Activated CD8-positive, alpha-beta T cell treated with anti-CD3 and anti-CD28 coated beads, Interleukin-2, amount 10 ng/mL, durations not matched to agents 7 days and 5 days (primary cell): Measurements from ENCODE around the gene PPIP5K2. TPM values are rescaled to one million over a fixed set of nuclear protein-coding genes. Genes with fewer than 3 reads are reported as not detected.
"Not testable (repeated sequence)": the region's sequence is repeated elsewhere in the genome, so short reads cannot be mapped to it uniquely, and the experiment has no call there.

Experiments used
- ATAC-seq: fragments of 150-1000 bp; cut with Tn5 transposase; one replicate; pipeline ENCODE4 v1.10.0; 2021; ENCODE audit warnings: moderate library complexity
- CTCF ChIA-PET: fragments of 350-600 bp; sonication (Branson Sonifier 250); formaldehyde crosslinking; loops from one replicate; lab custom pipeline; 2021; ENCODE audit warnings: antibody characterized with exemption; lab: Charles Lee
- POLR2A ChIA-PET: fragments of 350-600 bp; sonication (Branson Sonifier 250); formaldehyde crosslinking; loops from one replicate; lab custom pipeline; 2021; ENCODE audit warnings: antibody characterized with exemption; lab: Charles Lee
- DNase-seq: peaks from one replicate; pipeline ENCODE4 v3.0.0-alpha.2; 2020
- H3K27ac Mint-ChIP-seq: one replicate; pipeline ENCODE4 v1.8.0; 2021; ENCODE audit warnings: mild to moderate bottlenecking, mixed read lengths
- H3K27me3 Mint-ChIP-seq: one replicate; pipeline ENCODE4 v1.8.0; 2021; ENCODE audit warnings: low read depth, mixed read lengths
- H3K36me3 Mint-ChIP-seq: one replicate; pipeline ENCODE4 v1.8.0; 2021; ENCODE audit warnings: low read depth, mixed read lengths
- H3K4me1 Mint-ChIP-seq: one replicate; pipeline ENCODE4 v1.8.0; 2021; ENCODE audit warnings: low read depth, mixed read lengths
- H3K4me3 Mint-ChIP-seq: one replicate; pipeline ENCODE4 v1.8.0; 2021; ENCODE audit warnings: mild to moderate bottlenecking, mixed read lengths
- H3K9me3 Mint-ChIP-seq: one replicate; pipeline ENCODE4 v1.8.0; 2022; ENCODE audit warnings: mixed read lengths; ENCODE audit not compliant: insufficient read depth
- total RNA-seq, 2 experiments: library from RNA; stranded (reverse); gene quantifications; one replicate each; pipeline ENCODE4 v1.2.3, GENCODE V29; 2021

Gene PPIP5K2
- total RNA-seq, 2 experiments from 2014 or later, result 65.7 to 68.2 TPM

DNA sequence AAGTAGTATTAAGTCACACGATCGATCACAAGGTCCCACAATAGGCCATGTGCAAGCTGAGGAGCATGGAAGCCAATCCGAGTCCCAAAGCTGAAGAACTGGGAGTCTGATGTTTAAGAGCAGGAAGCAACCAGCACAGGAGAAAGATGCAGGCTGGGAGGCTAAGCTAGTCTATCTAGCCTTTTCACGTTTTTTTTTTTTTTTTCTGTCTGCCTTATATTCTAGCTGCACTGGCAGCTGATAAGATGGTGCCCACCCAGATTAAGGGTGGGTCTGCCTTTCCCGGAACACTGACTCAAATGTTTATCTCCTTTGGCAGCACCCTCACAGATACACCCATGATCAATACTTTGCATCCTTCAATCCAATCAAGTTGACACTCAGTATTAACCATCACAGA lies 6.5 kb downstream of the PPIP5K2 start:
- no peaks in the 10 kb centered on the region for H3K27me3 Mint-ChIP-seq
- CTCF ChIA-PET, result interaction anchor here (1.3 to 2.6 kb wide), 2 partner anchors 13 to 88 kb away, joined by 3 to 11 read pairs; no protein-coding TSS in a partner anchor
- no peak for DNase-seq
- peaks cover 18% of the 10 kb centered on the region for H3K4me1 Mint-ChIP-seq
- no peak for ATAC-seq
- no peak overlapping the region for H3K27ac Mint-ChIP-seq
- H3K36me3 Mint-ChIP-seq, result peaks cover 20% of the 10 kb centered on the region
- H3K9me3 Mint-ChIP-seq, result no peaks in the 10 kb centered on the region
- no peak overlapping the region for H3K4me3 Mint-ChIP-seq
- POLR2A ChIA-PET, result no interaction called here

DNA sequence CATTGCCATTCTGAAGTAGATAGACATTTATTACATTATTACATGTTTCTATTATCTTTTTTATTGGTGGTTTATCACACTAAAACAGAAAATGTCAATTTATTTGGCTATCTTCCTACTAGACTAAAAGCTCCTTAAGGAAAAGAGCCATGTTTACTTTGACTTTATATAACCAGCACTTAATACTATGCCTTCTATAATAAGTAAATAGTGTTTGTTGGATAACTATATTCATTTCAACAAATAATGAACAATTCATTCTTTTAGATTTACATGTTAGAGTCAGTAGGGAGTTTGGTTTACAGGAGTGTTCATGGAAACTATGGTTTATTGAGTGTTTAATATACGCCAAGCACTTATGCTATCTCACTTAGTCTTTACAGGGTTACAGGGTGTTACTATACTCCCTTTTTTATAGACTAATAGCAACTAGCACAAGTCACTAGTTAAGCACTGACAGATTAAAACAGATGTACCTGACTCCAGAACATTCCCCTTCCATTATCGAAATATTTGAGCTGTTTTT lies 7.3 kb downstream of the PPIP5K2 start:
- ChIA-PET CTCF (interaction anchor here (1.3 to 2.6 kb wide), 3 partner anchors 12 to 446 kb away, joined by 3 to 11 read pairs (median 3); no protein-coding TSS in a partner anchor), POLR2A (no interaction called here)
- DNase-seq (no peak), ATAC-seq (no peak)
- H3K27me3 Mint-ChIP-seq, result no peaks in the 10 kb centered on the region
- H3K27ac Mint-ChIP-seq, result no peak overlapping the region
- no peaks in the 10 kb centered on the region for H3K9me3 Mint-ChIP-seq
- no peak overlapping the region for H3K4me3 Mint-ChIP-seq
- H3K4me1 Mint-ChIP-seq, result peaks cover 10% of the 10 kb centered on the region
- H3K36me3 Mint-ChIP-seq, result peaks cover 18% of the 10 kb centered on the region

DNA sequence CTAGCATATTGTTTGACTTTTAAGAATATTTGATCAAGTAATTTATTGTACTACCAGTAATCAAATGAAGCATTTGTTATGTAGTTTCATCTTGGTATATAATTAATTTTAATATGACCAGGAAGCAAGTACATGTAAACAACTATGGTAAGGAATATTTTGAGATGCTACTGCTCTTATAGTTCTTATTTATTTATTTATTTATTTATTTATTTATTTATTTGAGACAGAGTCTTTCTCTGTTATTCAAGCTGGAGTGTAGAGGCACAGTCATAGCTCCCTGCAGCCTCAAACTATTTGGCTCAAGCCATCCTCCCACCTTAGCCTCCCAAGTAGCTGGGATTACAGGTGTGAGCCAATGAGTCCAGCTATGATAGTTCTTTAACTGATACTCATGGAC lies 8.1 kb downstream of the PPIP5K2 start:
- CTCF ChIA-PET, result interaction anchor here (1.6 to 2.6 kb wide), 2 partner anchors 11 to 447 kb away, joined by 3 to 11 read pairs; no protein-coding TSS in a partner anchor
- ATAC-seq (no peak), DNase-seq (no peak)
- H3K4me1 Mint-ChIP-seq, result peaks cover 5% of the 10 kb centered on the region
- POLR2A ChIA-PET, result interaction anchor here (1.1 kb wide), 1 partner anchor 8 kb away, joined by 6 read pairs; the partner anchor contains the start of genes GIN1 and PPIP5K2
- H3K27ac Mint-ChIP-seq, result no peak overlapping the region
- H3K27me3 Mint-ChIP-seq, result no peaks in the 10 kb centered on the region
- no peaks in the 10 kb centered on the region for H3K9me3 Mint-ChIP-seq
- H3K4me3 Mint-ChIP-seq, result no peak overlapping the region
- peaks cover 17% of the 10 kb centered on the region for H3K36me3 Mint-ChIP-seq

DNA sequence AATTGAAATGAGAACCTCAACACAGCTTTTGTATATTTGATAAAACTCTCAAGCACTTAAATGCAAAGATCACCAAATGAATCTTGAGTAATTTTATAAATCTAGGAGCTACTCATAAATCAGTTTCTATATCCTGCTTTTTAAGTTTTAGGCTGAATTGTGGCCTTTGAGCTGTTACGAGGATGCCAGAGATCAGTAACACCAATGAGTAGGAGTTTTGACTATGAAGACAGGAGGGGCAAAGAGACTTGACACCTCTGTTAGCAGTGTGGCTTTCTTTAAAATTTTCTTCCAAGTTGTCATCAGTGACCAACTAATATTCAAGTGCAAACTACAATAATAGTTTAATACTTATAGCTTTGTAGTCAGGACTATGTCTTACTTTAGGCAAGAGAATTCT lies 12.6 kb downstream of the PPIP5K2 start:
- Mint-ChIP-seq H3K36me3 (peaks cover 19% of the 10 kb centered on the region), H3K27me3 (no peaks in the 10 kb centered on the region), H3K27ac (no peak overlapping the region), H3K9me3 (no peaks in the 10 kb centered on the region), H3K4me3 (no peak overlapping the region), H3K4me1 (peaks cover 4% of the 10 kb centered on the region)
- no peak for ATAC-seq
- CTCF ChIA-PET, result interaction anchor here (0.7 to 2.4 kb wide), 2 partner anchors 13 to 451 kb away, joined by 3 to 6 read pairs; partner anchors contain the start of genes GIN1 and PPIP5K2
- POLR2A ChIA-PET, result interaction anchor here (2.0 kb wide), 1 partner anchor 13 kb away, joined by 10 read pairs; the partner anchor contains the start of genes GIN1 and PPIP5K2
- DNase-seq, result no peak

DNA sequence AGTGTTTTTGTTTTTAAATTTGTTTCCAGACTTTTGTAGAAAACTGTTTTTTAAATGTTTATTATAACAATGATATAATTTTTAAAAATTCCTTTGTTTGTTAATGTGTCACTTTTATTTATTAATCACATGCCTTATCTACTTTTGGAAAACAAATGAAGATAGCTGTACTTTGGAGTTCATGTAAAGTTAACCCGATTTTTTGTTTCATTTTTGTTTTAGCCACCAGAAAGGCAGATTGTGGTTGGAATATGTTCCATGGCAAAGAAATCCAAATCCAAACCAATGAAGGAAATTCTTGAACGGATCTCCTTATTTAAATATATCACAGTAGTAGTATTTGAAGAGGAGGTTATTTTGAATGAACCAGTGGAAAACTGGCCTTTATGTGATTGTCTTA lies 13.1 kb downstream of the PPIP5K2 start:
- H3K27me3 Mint-ChIP-seq, result no peaks in the 10 kb centered on the region
- H3K9me3 Mint-ChIP-seq, result no peaks in the 10 kb centered on the region
- H3K4me1 Mint-ChIP-seq, result peaks cover 4% of the 10 kb centered on the region
- no peak for DNase-seq
- no peak for ATAC-seq
- H3K36me3 Mint-ChIP-seq, result peaks cover 19% of the 10 kb centered on the region
- ChIA-PET CTCF (interaction anchor here (2.4 kb wide), 1 partner anchor 451 kb away, joined by 6 read pairs; no protein-coding TSS in a partner anchor), POLR2A (interaction anchor here (2.0 kb wide), 1 partner anchor 13 kb away, joined by 10 read pairs; the partner anchor contains the start of genes GIN1 and PPIP5K2)
- no peak overlapping the region for H3K4me3 Mint-ChIP-seq
- no peak overlapping the region for H3K27ac Mint-ChIP-seq

DNA sequence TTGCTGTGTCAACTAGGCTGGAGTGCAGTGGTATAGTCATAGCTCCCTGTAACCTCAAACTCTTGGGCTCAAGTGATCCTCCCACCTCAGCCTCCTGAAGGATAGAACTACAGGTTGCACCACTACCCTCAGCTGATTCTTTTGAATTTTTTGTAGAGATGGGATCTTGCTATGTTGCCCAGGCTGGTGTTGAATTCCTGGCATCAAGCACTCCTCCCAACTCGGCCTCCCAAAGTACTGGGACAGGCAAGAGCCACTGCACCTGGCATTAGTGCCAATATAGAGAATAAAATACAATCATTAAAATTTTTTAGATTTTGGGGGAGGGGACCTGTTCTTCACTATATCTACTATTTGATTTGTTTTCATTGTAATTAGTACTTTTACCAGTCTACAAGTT lies 15.4 kb downstream of the PPIP5K2 start:
- ChIA-PET POLR2A (no interaction called here), CTCF (interaction anchor here (1.0 to 1.1 kb wide), 2 partner anchors 89 to 355 kb away, joined by 3 to 4 read pairs; no protein-coding TSS in a partner anchor)
- ATAC-seq (no peak), DNase-seq (no peak)
- Mint-ChIP-seq H3K4me3 (no peak overlapping the region), H3K4me1 (peaks cover 4% of the 10 kb centered on the region), H3K27ac (no peak overlapping the region), H3K9me3 (no peaks in the 10 kb centered on the region), H3K36me3 (peaks cover 26% of the 10 kb centered on the region), H3K27me3 (no peaks in the 10 kb centered on the region)

DNA sequence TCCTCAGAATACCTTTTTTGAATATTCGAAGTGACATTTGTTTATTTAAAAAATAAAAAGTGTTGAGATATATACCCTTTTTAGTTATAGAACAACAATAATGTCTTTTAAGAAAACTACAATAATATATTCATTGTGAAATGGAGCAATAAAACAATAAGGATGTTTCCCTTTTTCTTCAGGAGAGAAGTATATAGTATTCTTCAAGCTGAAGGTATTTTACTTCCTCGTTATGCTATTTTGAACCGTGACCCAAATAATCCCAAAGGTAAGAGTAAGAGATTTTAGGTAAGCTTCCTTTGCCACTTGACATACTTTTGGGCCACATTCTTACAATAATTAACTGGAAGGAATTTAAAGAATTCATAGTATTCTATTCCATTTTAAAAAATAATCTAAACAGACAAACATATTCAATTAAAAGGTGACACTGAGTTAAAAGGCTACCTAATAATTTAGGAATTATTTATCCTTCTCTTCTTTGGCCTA lies 18.1 kb downstream of the PPIP5K2 start:
- POLR2A ChIA-PET, result interaction anchor here (0.6 kb wide), 1 partner anchor 18 kb away, joined by 4 read pairs; the partner anchor contains the start of genes GIN1 and PPIP5K2
- Mint-ChIP-seq H3K36me3 (peaks cover 29% of the 10 kb centered on the region), H3K4me1 (no peaks in the 10 kb centered on the region)

DNA sequence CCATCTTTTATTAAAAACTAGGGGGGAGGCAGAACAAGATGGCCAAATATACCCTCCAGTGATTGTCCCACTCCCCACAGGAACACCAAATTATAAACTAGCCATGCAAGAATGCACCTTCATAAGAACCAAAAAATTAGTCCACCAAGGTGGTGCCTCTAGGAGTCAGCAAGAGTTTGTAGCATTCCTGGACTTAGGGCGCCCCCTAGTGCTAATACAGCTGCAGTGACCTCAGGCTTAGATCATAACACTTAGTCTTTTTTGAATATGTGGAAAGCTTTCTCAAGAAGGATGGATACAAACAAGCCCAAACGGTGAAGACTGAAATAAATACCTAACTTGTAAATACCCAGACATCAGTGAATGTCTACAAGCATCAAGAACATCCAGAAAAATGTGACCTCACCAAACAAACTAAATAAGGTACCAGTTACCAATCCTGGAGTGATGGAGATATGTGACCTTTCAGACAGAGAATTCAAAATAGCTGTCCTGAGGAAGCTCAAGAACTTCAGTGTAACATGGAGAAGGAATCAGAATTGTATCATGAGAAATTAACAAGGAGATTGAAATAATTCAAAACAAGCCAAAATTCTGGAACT lies 19.3 kb downstream of the PPIP5K2 start:
- no peak overlapping the region for H3K4me3 Mint-ChIP-seq
- ATAC-seq (peak; percentile 93), DNase-seq (peak; percentile 88)
- no peak overlapping the region for H3K27ac Mint-ChIP-seq
- no peaks in the 10 kb centered on the region for H3K27me3 Mint-ChIP-seq
- H3K4me1 Mint-ChIP-seq, result no peaks in the 10 kb centered on the region
- ChIA-PET POLR2A (interaction anchor here (0.9 kb wide), 1 partner anchor 19 kb away, joined by 3 read pairs; no protein-coding TSS in a partner anchor), CTCF (interaction anchor here (0.8 to 3.5 kb wide), 37 partner anchors 8 to 602 kb away, joined by 3 to 21 read pairs (median 4); partner anchors contain the start of genes GIN1 and PPIP5K2)
- H3K36me3 Mint-ChIP-seq, result peaks cover 29% of the 10 kb centered on the region
- H3K9me3 Mint-ChIP-seq, result no peaks in the 10 kb centered on the region

More for the DNA sequence above, 18.1 kb downstream of the PPIP5K2 start:
- H3K9me3 Mint-ChIP-seq, result no peaks in the 10 kb centered on the region
- H3K4me3 Mint-ChIP-seq, result no peak overlapping the region
- CTCF ChIA-PET, result interaction anchor here (0.8 to 3.5 kb wide), 11 partner anchors 17 to 456 kb away, joined by 3 to 21 read pairs (median 5); no protein-coding TSS in a partner anchor
- DNase-seq (no peak), ATAC-seq (no peak)
- no peaks in the 10 kb centered on the region for H3K27me3 Mint-ChIP-seq
- H3K27ac Mint-ChIP-seq, result no peak overlapping the region

DNA sequence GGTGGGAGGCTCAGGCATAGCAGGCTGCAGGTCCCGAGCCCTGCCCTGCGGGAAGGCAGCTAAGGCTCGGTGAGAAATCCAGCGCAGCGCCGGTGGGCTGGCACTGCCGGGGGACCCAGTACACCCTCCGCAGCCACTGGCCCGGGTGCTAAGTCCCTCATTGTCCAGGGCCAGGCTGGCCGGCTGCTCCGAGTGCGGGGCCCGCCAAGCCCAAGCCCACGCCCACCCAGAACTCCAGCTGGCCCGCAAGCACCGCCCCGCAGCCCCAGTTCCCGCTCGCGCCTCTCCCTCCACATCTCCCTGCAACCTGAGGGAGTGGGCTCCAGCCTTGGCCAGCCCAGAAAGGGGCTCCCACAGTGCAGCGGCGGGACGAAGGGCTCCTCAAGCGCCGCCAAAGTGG lies 22.0 kb downstream of the PPIP5K2 start:
- POLR2A ChIA-PET, ATAC-seq, DNase-seq, H3K9me3 Mint-ChIP-seq, H3K4me3 Mint-ChIP-seq, H3K27me3 Mint-ChIP-seq, CTCF ChIA-PET, H3K4me1 Mint-ChIP-seq, H3K27ac Mint-ChIP-seq: not testable (repeated sequence)
- peaks cover 22% of the 10 kb centered on the region for H3K36me3 Mint-ChIP-seq

DNA sequence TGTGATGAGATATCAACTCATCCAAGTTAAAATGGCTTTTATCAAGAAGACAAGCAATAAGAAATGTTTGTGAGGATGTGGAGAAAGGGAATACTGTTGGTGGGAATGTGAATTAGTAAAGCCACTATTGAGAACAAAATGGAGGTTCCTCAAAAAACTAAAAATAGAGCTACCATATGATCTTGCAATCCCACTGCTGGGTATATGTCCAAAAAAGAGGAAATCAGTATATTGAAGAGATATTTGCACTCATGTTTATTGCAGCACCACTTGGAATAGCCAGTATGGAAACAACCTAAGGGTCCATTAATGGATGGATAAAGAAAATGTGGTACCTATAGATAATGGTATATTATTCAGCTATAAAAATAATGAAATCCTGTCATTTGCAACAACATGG lies 25.1 kb downstream of the PPIP5K2 start:
- H3K4me1 Mint-ChIP-seq, result no peaks in the 10 kb centered on the region
- CTCF ChIA-PET, result interaction anchor here (1.0 kb wide), 2 partner anchors 79 to 365 kb away, joined by 3 to 4 read pairs; no protein-coding TSS in a partner anchor
- H3K4me3 Mint-ChIP-seq, result no peak overlapping the region
- no peaks in the 10 kb centered on the region for H3K9me3 Mint-ChIP-seq
- peaks cover 11% of the 10 kb centered on the region for H3K36me3 Mint-ChIP-seq
- ATAC-seq, result no peak
- POLR2A ChIA-PET, result no interaction called here
- no peaks in the 10 kb centered on the region for H3K27me3 Mint-ChIP-seq
- DNase-seq, result no peak
- no peak overlapping the region for H3K27ac Mint-ChIP-seq

DNA sequence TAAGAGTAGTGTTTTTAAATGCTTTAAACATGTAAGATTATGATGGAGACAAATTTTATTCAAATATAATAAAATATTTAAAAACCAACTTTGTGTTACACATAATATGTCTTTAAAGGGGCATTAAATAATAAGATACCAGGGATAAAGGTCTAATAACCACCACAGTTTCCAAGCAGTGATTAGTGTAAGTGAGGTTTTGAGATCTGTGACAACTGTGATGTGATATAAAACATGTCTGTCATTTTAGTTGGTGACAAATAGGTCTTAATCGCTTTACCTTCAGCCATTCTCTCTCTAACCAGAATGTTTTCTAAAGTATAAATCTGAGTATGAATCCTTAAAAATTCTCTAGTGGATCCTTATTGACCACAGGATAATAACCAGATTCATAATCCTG lies 28.1 kb downstream of the PPIP5K2 start:
- ChIA-PET CTCF (no interaction called here), POLR2A (no interaction called here)
- no peaks in the 10 kb centered on the region for H3K4me1 Mint-ChIP-seq
- H3K9me3 Mint-ChIP-seq, result no peaks in the 10 kb centered on the region
- DNase-seq (no peak), ATAC-seq (no peak)
- no peaks in the 10 kb centered on the region for H3K27me3 Mint-ChIP-seq
- H3K36me3 Mint-ChIP-seq, result peaks cover 6% of the 10 kb centered on the region
- H3K27ac Mint-ChIP-seq, result no peak overlapping the region
- no peak overlapping the region for H3K4me3 Mint-ChIP-seq
